HG02981 (cell line): ENCODE data around the gene TSPAN32.

ENCODE experiments used
- ATAC-seq: cut with Tn5 transposase; IDR thresholded peaks from one replicate; pipeline ENCODE4 v1.9.1; 2021; ENCODE audit warnings: mild to moderate bottlenecking, moderate library complexity; ENCODE audit not compliant: unreplicated experiment

Gene TSPAN32

DNA sequence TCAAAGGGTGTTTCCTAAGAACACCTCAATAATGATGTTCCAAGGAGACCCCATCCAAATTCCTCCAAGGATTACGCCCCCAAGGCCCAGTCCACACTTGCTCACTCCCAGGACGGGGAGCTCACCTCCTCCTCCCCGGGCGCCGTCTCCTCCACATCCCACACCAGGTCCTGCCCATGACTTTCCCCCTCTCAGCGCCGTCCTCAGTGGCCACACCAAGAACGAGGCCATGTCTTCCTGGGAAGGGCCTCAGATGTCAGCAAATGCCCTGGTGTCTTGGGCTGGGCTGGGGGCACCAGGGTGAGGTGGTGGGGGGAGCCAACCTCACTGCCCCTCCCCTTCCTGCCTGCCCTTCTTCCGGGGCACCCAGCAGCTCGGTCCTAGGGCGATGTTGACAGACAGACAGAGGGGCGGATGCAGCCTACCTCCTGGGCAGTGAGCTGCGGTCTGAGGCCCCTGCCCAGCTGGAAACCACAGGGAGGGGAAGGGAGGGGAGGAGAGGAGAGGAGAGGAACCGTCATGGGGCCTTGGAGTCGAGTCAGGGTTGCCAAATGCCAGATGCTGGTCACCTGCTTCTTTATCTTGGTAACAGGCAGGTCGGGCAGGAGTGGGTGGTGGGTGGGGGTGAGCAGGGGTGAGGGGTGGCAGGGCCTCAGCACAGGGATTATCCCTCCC is at the start of gene TSPAN32, which contains the start of gene C11orf21:
Gene TSPAN32 (plus strand): TSS at position 383 of the 675 bp plus-strand sequence. CDS start 137 bp downstream, at position 520.
Gene C11orf21 (minus strand): TSS at position 288 of the 675 bp plus-strand sequence. CDS start 110 bp downstream, at position 178.
- ATAC-seq, result peak; percentile 37

- ATAC-seq, result no peak
Measured at GRCh38 chr11:2252018-2252417, 49.8 kb upstream of the TSPAN32 start.

DNA sequence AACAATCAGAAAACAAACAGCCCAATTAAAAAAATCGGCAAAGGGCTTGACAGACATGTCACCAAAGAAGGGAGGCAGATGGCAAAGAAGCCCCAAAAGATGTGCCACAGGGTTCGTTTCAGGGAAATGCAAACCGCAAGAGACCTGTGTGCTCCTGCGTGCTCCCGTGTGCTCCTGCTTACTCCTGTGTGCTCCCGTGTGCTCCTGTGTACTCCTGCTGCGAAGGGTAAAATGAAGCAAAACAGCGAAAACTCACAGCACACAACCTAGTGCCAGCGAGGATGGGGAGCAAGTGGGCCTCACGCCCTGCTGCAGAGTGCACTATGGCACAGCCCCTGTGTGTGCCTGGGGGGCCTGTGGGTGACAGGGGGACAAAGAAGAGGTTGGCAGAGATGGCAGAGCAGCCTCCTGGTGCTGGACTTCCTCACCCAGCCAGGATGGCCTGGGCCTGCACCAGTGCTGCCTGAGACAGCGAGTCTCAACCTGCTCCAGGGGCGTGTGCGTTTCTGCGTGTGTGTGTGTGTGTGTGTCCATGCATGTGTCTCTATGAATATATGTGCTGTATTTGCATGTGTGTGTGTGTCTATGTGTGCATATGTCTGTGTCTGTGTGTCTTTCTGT is 45.4 kb upstream of the TSPAN32 start:
- ATAC-seq, result no peak

GRCh38 chr11:2256951-2257700 is 44.7 kb upstream of the TSPAN32 start:
- ATAC-seq, result no peak

DNA sequence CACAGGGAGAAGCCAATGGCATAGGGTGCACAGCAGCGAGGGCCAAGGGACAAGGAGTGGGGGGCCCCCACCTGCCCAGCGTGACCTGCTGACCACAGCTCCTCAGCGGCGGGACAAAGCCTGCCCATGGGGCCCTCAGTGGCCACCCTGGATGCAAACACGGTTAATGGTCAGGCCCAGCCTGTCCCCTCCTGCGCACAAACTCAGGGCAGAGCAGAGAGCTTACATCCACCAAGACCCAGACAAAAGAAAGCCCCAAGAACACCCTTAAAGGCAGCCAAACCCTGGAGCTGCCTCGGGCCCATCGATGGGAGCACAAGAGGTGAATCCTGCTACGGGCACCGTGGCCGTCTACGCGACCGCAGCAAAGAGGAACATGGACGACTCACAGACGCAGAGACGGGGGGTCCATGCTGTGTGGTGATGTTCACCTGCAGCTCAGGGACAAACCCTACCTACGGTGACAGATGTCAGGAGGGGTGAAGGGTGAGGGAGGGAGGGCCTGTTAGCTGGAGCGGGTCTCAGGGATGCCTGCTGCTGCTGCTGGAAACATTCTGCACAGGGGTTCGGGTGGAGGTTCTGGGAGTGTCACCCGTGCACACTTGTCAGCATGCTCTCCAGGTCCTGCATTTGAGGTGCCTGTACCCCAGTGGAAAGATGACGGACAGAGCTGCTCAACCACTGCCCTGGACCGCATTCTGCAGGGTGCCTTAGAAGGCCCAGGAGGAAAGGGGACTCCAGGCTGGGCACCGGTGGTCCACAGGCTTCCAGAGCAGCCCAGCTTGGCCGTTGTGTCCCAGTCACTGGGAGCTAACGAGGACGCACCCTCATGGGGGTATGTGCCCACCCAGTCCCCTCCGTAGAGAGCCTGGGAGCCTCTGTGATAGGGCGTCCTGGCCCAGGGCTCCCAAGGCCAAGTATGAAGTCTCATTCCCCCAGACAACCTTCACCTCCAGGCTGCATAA is 43.0 kb upstream of the TSPAN32 start:
- ATAC-seq, result no peak

GRCh38 chr11:2259466-2259830 is 42.4 kb upstream of the TSPAN32 start:
- ATAC-seq, result no peak

GRCh38 chr11:2259897-2260451 is 41.8 kb upstream of the TSPAN32 start:
- no peak for ATAC-seq

GRCh38 chr11:2260491-2261364 is 41.1 kb upstream of the TSPAN32 start:
- no peak for ATAC-seq

GRCh38 chr11:2261436-2262230 is 40.2 kb upstream of the TSPAN32 start:
- ATAC-seq, result no peak

- ATAC-seq, result no peak
Measured at GRCh38 chr11:2262301-2263070, 39.3 kb upstream of the TSPAN32 start.

GRCh38 chr11:2263071-2263565 is 38.7 kb upstream of the TSPAN32 start:
- ATAC-seq, result no peak

DNA sequence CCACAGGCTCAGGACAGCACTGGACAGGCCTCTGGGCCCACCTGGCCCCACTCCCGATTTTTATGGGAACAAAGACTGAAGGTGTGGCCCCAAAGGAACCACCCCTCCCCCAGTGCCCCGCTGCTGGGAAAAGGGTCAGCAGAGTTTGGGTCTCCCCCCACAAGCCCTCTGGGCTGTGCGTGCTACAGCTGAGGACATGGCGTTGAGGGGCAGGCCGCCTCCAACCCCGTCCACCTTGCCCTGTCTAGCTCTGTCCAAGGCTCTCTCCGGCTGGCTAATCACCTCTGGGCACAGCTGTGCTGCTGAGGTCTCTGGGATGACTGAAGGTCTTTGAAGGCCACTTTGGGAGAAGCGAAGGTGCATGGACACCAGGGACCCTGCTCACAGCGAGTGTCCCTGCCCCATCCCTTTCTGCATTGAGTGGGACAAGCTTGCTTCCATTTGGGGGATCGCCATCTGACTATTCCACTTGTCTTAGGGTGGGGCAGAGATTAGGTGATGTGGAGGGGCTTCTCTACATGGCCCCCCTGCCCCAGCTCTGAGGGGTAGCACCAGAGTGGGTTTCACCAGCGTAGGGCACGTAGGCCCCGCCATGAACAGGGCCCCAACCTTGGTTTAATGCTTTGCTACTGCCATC is 38.0 kb upstream of the TSPAN32 start:
- no peak for ATAC-seq

- no peak for ATAC-seq
Measured at GRCh38 chr11:2264366-2265053, 37.3 kb upstream of the TSPAN32 start.

- peak; percentile 65 for ATAC-seq
Measured at GRCh38 chr11:2265396-2265795, 36.4 kb upstream of the TSPAN32 start.

DNA sequence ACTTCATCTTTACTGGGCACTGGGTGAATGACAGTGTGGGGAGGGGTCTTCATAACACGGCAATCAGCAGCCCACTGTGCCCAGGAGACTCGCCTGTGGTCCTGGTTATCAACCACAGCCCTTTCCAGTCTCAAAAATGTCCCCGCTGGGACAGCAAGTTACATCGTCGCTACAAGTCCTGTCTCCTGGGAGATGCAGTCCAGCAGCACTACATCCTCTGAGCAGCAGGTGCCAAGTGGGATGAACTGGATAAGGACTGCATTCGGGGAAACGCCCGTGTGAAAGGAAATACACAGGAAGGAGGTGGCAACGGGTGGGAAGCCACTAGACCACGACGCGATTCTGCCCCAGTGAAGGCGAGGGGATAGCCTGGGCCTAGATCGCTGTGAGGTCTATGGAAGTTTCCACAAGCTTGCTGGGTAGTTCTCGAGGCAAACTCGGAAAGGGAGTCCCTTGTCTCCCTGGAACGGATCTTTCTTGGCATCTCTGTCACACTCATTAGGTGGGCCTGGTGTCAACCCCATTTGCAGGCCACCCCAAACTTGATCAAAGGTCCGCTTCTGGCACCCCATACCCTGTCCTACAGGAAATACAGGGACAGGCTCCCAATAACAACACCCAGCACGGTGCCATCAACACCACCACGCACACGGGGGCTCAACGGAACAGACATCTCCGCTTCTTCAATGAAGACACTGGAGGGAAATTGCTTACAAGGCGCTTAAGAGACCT is 35.8 kb upstream of the TSPAN32 start:
- no peak for ATAC-seq
